AG04450 (cell line): Measurements from ENCODE around the gene FHIP1A. TPM values are rescaled to one million over a fixed set of nuclear protein-coding genes. Genes with fewer than 3 reads are reported as not detected.
A peak's percentile ranks its signal among the peaks of the same experiment; 100 is the strongest.

ENCODE experiments used
- CTCF ChIA-PET: fragments of 300-600, 350-600 bp; formaldehyde crosslinking; extraction: SDS; loops from one replicate; lab custom pipeline; 2022; ENCODE audit warnings: antibody characterized with exemption, inconsistent platforms; lab: Charles Lee
- POLR2A ChIA-PET: fragments of 350-600 bp; formaldehyde crosslinking; extraction: SDS; loops from one replicate; lab custom pipeline; 2021; ENCODE audit warnings: antibody characterized with exemption, inconsistent platforms; lab: Yijun Ruan, JAX
- DNase-seq: peaks from one replicate; pipeline ENCODE4 v3.0.0-alpha.2; 2011; ENCODE audit warnings: low read depth, low spot score
- H3K27ac ChIP-seq: one replicate; pipeline ENCODE4 v1.5.1; 2012; ENCODE audit warnings: low read depth, low read length, control low read depth
- H3K27me3 ChIP-seq: one replicate; pipeline ENCODE4 v1.6.0; 2012; ENCODE audit warnings: low read length; ENCODE audit not compliant: control insufficient read depth, insufficient read depth
- H3K4me3 ChIP-seq: 2 replicates; pipeline ENCODE4 v1.5.1; 2011; ENCODE audit warnings: mild to moderate bottlenecking, low read depth, low read length, control low read depth
- H3K9me3 ChIP-seq: 2 replicates; pipeline ENCODE4 v1.5.1; 2012; ENCODE audit warnings: low read length; ENCODE audit not compliant: control insufficient read depth, insufficient read depth
- polyA plus RNA-seq: library from polyadenylated mRNA; depleted of rRNA; stranded (reverse); fragments of >200 nt; gene quantifications from 2 replicates; pipeline ENCODE4 v1.2.3, GENCODE V29; 2011
- TF ChIP-seq, protein P1 (sequence below): IDR thresholded peaks from 2 replicates; pipeline ENCODE4 v1.5.1; 2011; ENCODE audit warnings: low read depth, low read length, control low read depth, inconsistent platforms

FHIP1A gene
- polyA plus RNA-seq, 1 experiment = not detected

DNA sequence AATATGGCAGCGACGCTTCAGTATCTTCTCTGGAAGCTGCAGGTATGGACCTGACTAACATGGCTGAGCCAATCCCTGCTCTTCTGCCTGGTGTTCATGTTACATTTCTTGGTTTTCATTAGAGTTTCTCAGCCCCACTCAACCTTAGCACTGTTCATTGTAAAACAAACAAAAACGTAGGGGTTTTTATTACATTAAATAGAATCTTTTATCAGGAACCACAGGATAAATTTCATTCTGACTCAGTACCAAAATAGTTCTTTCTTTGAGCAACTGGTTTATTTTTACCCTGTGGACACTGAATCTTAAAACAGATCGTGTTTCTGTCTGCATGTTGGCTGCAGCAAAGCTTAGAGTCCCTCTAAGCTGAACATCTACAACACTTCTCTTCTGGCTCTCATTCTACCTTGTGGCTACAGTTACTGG is 27.1 kb downstream of the FHIP1A start:
- ChIA-PET CTCF (interaction anchor here (1.0 kb wide), 1 partner anchor 48 kb away, joined by 3 read pairs; no protein-coding TSS in a partner anchor), POLR2A (no interaction called here)
- Histone ChIP-seq H3K4me3 (no peak overlapping the region), H3K27me3 (no peaks in the 10 kb centered on the region), H3K27ac (no peak overlapping the region), H3K9me3 (no peaks in the 10 kb centered on the region)
- DNase-seq = peak; percentile 13
- TF ChIP-seq, protein P1, sequence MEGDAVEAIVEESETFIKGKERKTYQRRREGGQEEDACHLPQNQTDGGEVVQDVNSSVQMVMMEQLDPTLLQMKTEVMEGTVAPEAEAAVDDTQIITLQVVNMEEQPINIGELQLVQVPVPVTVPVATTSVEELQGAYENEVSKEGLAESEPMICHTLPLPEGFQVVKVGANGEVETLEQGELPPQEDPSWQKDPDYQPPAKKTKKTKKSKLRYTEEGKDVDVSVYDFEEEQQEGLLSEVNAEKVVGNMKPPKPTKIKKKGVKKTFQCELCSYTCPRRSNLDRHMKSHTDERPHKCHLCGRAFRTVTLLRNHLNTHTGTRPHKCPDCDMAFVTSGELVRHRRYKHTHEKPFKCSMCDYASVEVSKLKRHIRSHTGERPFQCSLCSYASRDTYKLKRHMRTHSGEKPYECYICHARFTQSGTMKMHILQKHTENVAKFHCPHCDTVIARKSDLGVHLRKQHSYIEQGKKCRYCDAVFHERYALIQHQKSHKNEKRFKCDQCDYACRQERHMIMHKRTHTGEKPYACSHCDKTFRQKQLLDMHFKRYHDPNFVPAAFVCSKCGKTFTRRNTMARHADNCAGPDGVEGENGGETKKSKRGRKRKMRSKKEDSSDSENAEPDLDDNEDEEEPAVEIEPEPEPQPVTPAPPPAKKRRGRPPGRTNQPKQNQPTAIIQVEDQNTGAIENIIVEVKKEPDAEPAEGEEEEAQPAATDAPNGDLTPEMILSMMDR = no peak

DNA sequence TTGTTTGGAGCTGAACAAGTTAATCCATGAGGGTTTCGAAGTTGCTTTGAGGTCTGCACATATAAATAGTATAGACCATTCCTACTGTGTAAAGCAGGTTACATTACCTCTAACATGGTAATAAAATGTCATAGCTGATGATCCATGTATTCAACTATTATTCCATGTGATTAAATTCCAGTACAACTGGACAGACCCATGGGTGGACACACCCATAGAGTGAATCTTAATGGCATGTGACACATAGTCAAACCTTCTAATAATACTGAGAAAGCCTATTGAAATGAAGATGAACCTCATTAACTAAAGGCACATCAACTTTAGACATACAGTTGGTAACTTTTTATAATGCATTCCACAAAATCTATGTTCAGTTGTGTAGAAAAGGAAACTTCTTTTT is 28.5 kb downstream of the FHIP1A start:
- POLR2A ChIA-PET = no interaction called here
- Histone ChIP-seq H3K9me3 (no peaks in the 10 kb centered on the region), H3K27me3 (no peaks in the 10 kb centered on the region), H3K27ac (no peak overlapping the region), H3K4me3 (no peak overlapping the region)
- no peak for DNase-seq
- CTCF ChIA-PET = no interaction called here
- TF ChIP-seq, protein P1 = no peak

DNA sequence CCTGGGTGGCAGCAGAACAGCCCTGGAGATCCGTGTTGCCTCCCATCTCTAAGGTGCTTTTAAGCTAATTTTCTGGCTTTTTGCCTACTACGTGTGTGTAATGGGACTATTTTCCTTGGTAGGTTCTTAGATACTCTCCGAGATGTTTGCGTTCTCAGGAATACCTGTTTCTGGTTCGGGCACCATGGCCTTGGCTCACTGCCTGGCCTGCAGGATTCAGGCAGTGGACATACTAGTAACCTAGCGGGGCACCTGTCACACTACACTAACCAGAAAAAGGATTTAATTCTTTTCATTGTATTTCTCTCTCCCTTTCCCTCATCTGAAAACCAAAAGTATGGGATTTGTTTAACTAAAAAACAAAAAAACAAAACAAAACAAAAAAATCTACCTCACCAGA is 29.2 kb downstream of the FHIP1A start:
- POLR2A ChIA-PET = no interaction called here
- TF ChIP-seq, protein P1 = no peak
- H3K27me3 ChIP-seq = peaks cover under 1% of the 10 kb centered on the region
- no peak overlapping the region for H3K4me3 ChIP-seq
- H3K9me3 ChIP-seq = no peaks in the 10 kb centered on the region
- no peak overlapping the region for H3K27ac ChIP-seq
- DNase-seq = no peak
- CTCF ChIA-PET = no interaction called here

DNA sequence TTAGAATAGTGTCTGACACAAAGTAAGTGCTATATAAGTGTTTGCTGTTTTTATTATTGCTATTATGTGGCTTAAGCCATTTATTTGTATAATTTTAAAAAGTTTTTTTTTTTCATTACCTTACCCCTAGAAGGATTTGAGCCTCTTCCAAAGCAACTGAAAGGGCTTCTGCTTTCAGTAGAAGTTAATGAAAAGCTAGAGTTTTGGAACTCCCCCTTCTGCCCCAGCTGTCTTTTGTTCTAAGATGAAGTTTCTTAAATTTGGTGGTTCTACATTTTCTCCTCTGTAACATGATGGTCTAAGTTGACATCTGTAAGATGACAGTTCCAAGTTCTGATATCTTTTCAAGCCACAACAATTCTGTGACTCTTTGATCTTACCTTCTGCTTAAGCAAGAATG is 30.3 kb downstream of the FHIP1A start:
- H3K4me3 ChIP-seq = no peak overlapping the region
- no peak overlapping the region for H3K27ac ChIP-seq
- TF ChIP-seq, protein P1 = no peak
- H3K27me3 ChIP-seq = peaks cover 8% of the 10 kb centered on the region
- DNase-seq = no peak
- ChIA-PET POLR2A (no interaction called here), CTCF (interaction anchor here (1.0 kb wide), 1 partner anchor 46 kb away, joined by 3 read pairs; no protein-coding TSS in a partner anchor)
- no peaks in the 10 kb centered on the region for H3K9me3 ChIP-seq

DNA sequence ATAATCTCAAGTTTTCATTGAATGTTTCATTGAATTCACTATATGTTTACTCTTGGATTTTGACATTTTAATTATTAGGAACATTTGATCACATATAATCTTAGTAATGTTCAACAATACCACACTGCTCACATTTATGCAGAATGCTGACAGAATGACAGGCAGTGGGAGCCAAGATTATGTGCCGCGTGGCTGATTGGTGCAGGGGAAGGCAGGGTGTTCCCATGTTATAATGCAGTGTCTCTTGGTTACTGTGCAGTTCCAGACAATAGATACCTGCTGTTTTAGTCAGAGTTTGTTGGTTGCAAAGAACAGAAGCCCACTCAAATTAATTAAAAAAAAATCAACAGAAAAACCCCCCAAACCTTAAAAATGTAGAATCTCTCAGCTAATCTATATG is 33.0 kb downstream of the FHIP1A start:
- Histone ChIP-seq H3K9me3 (no peaks in the 10 kb centered on the region), H3K27me3 (peaks cover 12% of the 10 kb centered on the region), H3K27ac (no peak overlapping the region), H3K4me3 (no peak overlapping the region)
- ChIA-PET POLR2A (no interaction called here), CTCF (no interaction called here)
- DNase-seq = no peak
- TF ChIP-seq, protein P1 = no peak
